Heart left ventricle (tissue), 13 donors: ENCODE measurements around the gene MDC1.

Experiments used
- CTCF ChIP-seq, 12 donors: fragments of 200-600 bp; sonication (generic) in 4 of 12; IDR thresholded peaks; one replicate each; pipeline versions ENCODE4 v1.5.0 to v1.8.0; 2018 to 2022; ENCODE audit warnings: antibody characterized with exemption in 12 of 12, mild to moderate bottlenecking in 5 of 12
- POLR2A ChIP-seq, 2 donors: fragments of 450-650 bp; IDR thresholded peaks; one replicate each; pipeline ENCODE4 v1.6.1; 2017; ENCODE audit warnings: antibody characterized with exemption in 2 of 2, mild to moderate bottlenecking in 2 of 2, moderate library complexity in 2 of 2
- donor health status: ischemic (EF 13 %, LVEDD 7.1; RV severe dilation, severe dysfunction).
- donor health status: DM: no; HTN: yes; CAD: no.
- donor health status: DM: no; HTN: no; CAD: no.
- donor health status: ischemic (EF 25% LVEDD 6.9; RV normal size, moderate dysfunction).
- donor health status: ischemic (EF 25% LVEDD 5.7; RV mildly dilated, moderate dysfunction).
- donor health status: ischemic (EF 35%, LVEDD 5.7; RV mildly dilated, moderate dysfunction).
- donor health status: nonischemic (EF 11% LVEDD 7.7; RV severe dilation, severe dysfunction).
- donor health status: DM: yes; HTN: yes; CAD: no.
- donor health status: PGD.
- donor health status: ischemic (EF 29% LVEDD 5.4; RV normal size, mild dysfunction).
- donor health status: nonischemic (EF 23%, LVEDD 6.1; RV moderate dilation, normal function).

- no peak for TF ChIP-seq CTCF (IDR thresholded peaks at IDR 0.05)
- TF ChIP-seq POLR2A (IDR thresholded peaks at IDR 0.05) = no peak
Measured at GRCh38 chr6:30681766-30682142, 35.3 kb downstream of the MDC1 start.
